Neutrophil (primary cell): ENCODE data around the gene NKTR.
A peak's percentile ranks its signal among the peaks of the same experiment; 100 is the strongest.
"Not testable (repeated sequence)": the region's sequence is repeated elsewhere in the genome, so short reads cannot be mapped to it uniquely, and the experiment has no call there.

ENCODE experiments used
- H3K27ac ChIP-seq: fragments of 200-600 bp; sonication (generic); 2 replicates; pipeline ENCODE4 v1.5.1; 2016; ENCODE audit warnings: mild to moderate bottlenecking, moderate library complexity
- H3K27me3 ChIP-seq: fragments of 200-600 bp; sonication (generic); 2 replicates; pipeline ENCODE4 v1.6.0; 2016; ENCODE audit warnings: mild to moderate bottlenecking
- H3K36me3 ChIP-seq: fragments of 200-600 bp; sonication (generic); 2 replicates; pipeline ENCODE4 v1.5.1; 2017
- H3K4me1 ChIP-seq, 2 experiments: fragments of 200-600 bp in 1 of 2; sonication (generic) in 1 of 2; 1 replicate in 1 of 2; 2 replicates in 1 of 2; pipeline versions ENCODE4 v1.5.1 to v1.6.1; 2013 to 2016; ENCODE audit warnings: low read depth in 1 of 2, low read length in 1 of 2, mild to moderate bottlenecking in 1 of 2, moderate library complexity in 1 of 2; ENCODE audit not compliant: control insufficient read depth in 1 of 2, insufficient read depth in 1 of 2
- H3K4me3 ChIP-seq, 2 experiments: fragments of 200-600 bp in 1 of 2; sonication (generic) in 1 of 2; 1 replicate in 1 of 2; 2 replicates in 1 of 2; pipeline ENCODE4 v1.5.1; 2013 to 2016; ENCODE audit warnings: low read depth in 1 of 2, low read length in 1 of 2, mild to moderate bottlenecking in 1 of 2, moderate library complexity in 1 of 2
- H3K9me3 ChIP-seq: fragments of 200-600 bp; sonication (generic); 2 replicates; pipeline ENCODE4 v1.5.1; 2016
- TF ChIP-seq, protein P1 (sequence below): fragments of 200-600 bp; sonication (generic); IDR thresholded peaks from 2 replicates; pipeline ENCODE4 v1.5.1; 2016; ENCODE audit warnings: antibody characterized with exemption

Gene NKTR

DNA sequence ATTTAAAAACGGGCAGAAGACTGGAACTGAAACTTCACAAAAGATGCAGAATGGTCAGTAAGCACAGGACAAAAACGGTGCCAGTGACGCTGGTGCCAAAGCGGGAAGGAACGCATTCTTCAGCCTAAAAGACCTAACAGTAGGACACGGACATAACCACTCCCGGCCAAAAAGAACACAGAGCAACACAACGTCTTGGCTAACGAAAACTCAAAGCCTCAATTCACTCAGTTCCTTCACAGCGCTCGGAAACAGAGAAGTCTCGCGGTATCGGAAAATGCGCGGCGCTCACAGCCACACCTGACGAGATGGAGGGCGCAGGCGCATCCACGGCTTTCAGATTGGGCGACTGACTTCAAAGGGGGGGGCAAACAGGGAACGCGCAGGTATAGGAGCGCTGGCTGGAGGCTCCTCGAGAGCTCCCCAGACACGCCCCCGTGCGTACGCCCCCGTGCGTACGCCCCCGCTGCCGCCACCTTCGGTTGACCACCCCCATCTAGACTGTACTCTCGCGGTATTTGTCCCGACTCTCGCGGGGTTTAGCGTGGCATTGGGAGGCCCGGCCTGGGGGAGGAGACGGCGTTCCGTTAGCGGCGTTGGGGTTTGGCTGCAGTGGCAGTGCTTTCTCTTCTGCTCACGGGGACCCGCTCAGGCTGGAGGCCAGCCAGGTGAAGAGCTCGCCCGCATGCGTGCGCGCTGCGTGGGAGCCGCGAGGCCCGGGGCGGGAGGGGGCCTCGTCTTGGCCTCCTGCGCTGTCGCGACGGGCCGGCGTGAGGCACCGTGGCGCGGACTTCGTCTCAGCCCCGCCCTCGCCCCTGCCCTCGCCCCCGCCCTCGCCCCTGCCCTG is at the start of gene NKTR:
Gene NKTR, plus strand, starts transcription at position 576 of the 847 bp plus-strand sequence. CDS start 321 bp downstream, outside the sequence.
- H3K27ac ChIP-seq, result peak within 1 kb of the TSS; percentile 98
- peaks cover 21 to 24% of the 10 kb centered on the region in 2 experiments for H3K4me1 ChIP-seq
- no peaks in the 10 kb centered on the region for H3K36me3 ChIP-seq
- no peaks in the 10 kb centered on the region for H3K27me3 ChIP-seq
- H3K4me3 ChIP-seq, result peak within 1 kb of the TSS; percentile 66 to 92
- H3K9me3 ChIP-seq, result no peaks in the 10 kb centered on the region
- TF ChIP-seq, protein P1, sequence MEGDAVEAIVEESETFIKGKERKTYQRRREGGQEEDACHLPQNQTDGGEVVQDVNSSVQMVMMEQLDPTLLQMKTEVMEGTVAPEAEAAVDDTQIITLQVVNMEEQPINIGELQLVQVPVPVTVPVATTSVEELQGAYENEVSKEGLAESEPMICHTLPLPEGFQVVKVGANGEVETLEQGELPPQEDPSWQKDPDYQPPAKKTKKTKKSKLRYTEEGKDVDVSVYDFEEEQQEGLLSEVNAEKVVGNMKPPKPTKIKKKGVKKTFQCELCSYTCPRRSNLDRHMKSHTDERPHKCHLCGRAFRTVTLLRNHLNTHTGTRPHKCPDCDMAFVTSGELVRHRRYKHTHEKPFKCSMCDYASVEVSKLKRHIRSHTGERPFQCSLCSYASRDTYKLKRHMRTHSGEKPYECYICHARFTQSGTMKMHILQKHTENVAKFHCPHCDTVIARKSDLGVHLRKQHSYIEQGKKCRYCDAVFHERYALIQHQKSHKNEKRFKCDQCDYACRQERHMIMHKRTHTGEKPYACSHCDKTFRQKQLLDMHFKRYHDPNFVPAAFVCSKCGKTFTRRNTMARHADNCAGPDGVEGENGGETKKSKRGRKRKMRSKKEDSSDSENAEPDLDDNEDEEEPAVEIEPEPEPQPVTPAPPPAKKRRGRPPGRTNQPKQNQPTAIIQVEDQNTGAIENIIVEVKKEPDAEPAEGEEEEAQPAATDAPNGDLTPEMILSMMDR, result peak; percentile 56

DNA sequence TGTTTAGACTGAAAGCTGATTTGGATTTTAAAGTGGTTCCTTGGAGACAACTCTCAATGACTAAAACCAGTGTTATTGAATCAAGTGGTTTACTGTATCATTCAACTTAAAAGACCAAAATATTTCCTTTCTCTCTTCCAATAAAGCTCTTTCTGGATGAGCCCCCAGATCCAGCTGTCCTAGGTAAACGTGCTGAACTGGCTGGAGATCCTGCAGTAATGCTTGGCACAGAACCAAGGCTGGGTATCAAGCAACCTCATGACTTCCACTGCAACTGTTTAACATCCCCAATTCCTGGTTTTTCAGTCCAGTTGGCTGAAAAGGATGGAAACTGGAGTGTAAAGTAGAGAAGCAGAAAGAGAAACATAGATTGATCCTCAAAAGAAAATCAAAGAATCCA is 47.7 kb upstream of the NKTR start:
- H3K4me1 ChIP-seq, result no peaks in the 10 kb centered on the region
- no peaks in the 10 kb centered on the region for H3K9me3 ChIP-seq
- H3K36me3 ChIP-seq, result peaks cover 72% of the 10 kb centered on the region
- TF ChIP-seq, protein P1, result no peak
- H3K27ac ChIP-seq, result no peak overlapping the region
- H3K4me3 ChIP-seq, result no peak overlapping the region
- H3K27me3 ChIP-seq, result no peaks in the 10 kb centered on the region

DNA sequence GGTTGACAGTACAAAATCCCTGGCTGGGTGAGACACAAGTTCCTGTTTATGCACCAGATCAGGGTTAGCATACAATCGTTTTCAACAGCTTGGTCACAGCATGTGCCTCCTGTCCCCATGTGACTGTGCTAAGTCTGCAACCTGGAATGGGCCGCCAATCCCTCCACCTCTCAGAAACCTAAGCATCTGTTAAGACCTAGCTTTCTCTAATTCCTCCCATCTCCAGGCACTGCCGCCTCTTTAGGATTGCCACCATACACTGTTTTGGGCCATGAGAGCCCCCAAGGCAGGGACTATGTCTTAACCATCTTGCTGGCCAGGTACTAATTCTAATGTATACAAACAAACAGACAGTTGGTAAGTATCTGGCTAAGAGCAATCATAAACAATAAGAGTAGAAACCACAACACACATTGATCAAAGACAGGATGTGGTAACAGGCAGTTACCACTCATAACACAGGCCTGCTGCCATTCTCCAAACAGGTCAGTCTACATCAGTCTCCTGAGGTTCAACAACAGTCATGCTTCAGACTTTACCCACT is 44.3 kb upstream of the NKTR start:
- H3K9me3 ChIP-seq, result no peaks in the 10 kb centered on the region
- H3K27ac ChIP-seq, result no peak overlapping the region
- H3K4me1 ChIP-seq, result no peaks in the 10 kb centered on the region
- TF ChIP-seq, protein P1, result no peak
- H3K27me3 ChIP-seq, result no peaks in the 10 kb centered on the region
- no peak overlapping the region for H3K4me3 ChIP-seq
- H3K36me3 ChIP-seq, result peaks cover 86% of the 10 kb centered on the region

DNA sequence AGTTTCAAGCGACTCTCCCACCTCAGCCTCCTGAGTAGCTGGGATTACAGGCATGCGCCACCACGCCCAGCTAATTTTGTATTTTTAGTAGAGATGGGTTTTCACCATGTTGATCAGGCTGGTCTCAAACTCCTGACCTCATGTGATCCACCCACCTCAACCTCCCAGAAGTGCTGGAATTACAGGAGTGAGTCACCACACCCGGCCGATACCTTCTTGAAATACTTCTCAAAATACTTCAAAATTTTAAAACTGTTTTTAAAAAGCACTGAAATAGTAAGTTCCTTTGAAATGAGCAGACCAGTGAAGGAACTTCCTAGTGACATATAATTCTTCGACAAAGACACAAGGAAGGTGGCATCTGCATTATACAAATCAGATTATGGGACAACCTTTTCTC is 43.7 kb upstream of the NKTR start:
- H3K4me1 ChIP-seq, H3K9me3 ChIP-seq, H3K4me3 ChIP-seq, H3K27me3 ChIP-seq, H3K27ac ChIP-seq: not testable (repeated sequence)
- peaks cover 87% of the 10 kb centered on the region for H3K36me3 ChIP-seq

DNA sequence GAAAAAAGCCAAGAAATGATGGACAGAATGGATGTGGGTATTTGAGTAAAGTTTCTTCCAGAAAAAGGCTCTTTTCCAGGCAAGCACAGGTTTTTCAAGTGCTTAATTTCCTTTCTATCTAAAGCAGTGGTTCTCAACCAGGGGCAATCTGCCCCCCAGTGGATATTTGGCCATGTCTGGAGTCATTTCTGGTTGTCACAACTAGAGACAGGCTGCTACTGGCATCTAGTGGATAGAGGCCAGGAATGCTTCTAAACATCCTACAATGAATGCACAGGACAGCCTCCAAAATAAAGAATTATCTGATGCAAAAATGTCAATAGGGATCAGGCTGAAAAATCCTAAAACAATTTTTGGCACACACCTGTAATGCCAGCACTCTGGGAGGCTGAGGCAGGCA is 42.6 kb upstream of the NKTR start:
- Histone ChIP-seq H3K36me3 (peaks cover 87% of the 10 kb centered on the region), H3K9me3 (no peaks in the 10 kb centered on the region), H3K4me1 (no peaks in the 10 kb centered on the region), H3K4me3 (no peak overlapping the region), H3K27ac (no peak overlapping the region), H3K27me3 (no peaks in the 10 kb centered on the region)
- TF ChIP-seq, protein P1, result no peak
